ENCODE data around the gene RCHY1.

RCHY1 gene

GRCh38 chr4:75496406-75496805 is 17.8 kb downstream of the RCHY1 start:
- no peak overlapping the region for H2AFZ ChIP-seq
- H3K4me3 ChIP-seq (ENCODE audit: low read depth, low read length), result no peak overlapping the region
- no peak for TF ChIP-seq CTCF (IDR thresholded peaks at IDR 0.05)
- no peaks in the 10 kb centered on the region for H3K4me1 ChIP-seq
- H3K36me3 ChIP-seq (ENCODE audit: control insufficient read depth, insufficient read depth, low read length), result no peaks in the 10 kb centered on the region
- H3K79me2 ChIP-seq, result no peaks in the 10 kb centered on the region
- H3K27ac ChIP-seq, result no peak overlapping the region
- H3K27me3 ChIP-seq (ENCODE audit: control insufficient read depth, insufficient read depth, low read length), result no peaks in the 10 kb centered on the region
- H3K4me2 ChIP-seq (ENCODE audit: low read length), result no peak overlapping the region
- no peaks in the 10 kb centered on the region for H3K9me3 ChIP-seq (ENCODE audit: control insufficient read depth, low read length)
- no peak overlapping the region for H3K9ac ChIP-seq

- Histone ChIP-seq H3K4me2 (ENCODE audit: low read length) (no peak overlapping the region), H3K36me3 (ENCODE audit: control insufficient read depth, insufficient read depth, low read length) (no peaks in the 10 kb centered on the region), H3K79me2 (no peaks in the 10 kb centered on the region), H3K4me3 (ENCODE audit: low read depth, low read length) (no peak overlapping the region), H3K9ac (no peak overlapping the region), H2AFZ (no peak overlapping the region), H3K9me3 (ENCODE audit: control insufficient read depth, low read length) (no peaks in the 10 kb centered on the region), H3K27ac (no peak overlapping the region), H3K4me1 (no peaks in the 10 kb centered on the region), H3K27me3 (ENCODE audit: control insufficient read depth, insufficient read depth, low read length) (no peaks in the 10 kb centered on the region)
- TF ChIP-seq CTCF (IDR thresholded peaks at IDR 0.05), result no peak
Measured at GRCh38 chr4:75495476-75495875, 18.7 kb downstream of the RCHY1 start.

- Histone ChIP-seq H3K9me3 (ENCODE audit: control insufficient read depth, low read length) (no peaks in the 10 kb centered on the region), H3K4me1 (no peaks in the 10 kb centered on the region), H3K27ac (no peak overlapping the region), H3K9ac (no peak overlapping the region), H2AFZ (no peak overlapping the region), H3K36me3 (ENCODE audit: control insufficient read depth, insufficient read depth, low read length) (no peaks in the 10 kb centered on the region), H3K4me2 (ENCODE audit: low read length) (no peak overlapping the region), H3K79me2 (no peaks in the 10 kb centered on the region), H3K4me3 (ENCODE audit: low read depth, low read length) (no peak overlapping the region), H3K27me3 (ENCODE audit: control insufficient read depth, insufficient read depth, low read length) (no peaks in the 10 kb centered on the region)
- no peak for TF ChIP-seq CTCF (IDR thresholded peaks at IDR 0.05)
Measured at GRCh38 chr4:75494563-75494962, 19.6 kb downstream of the RCHY1 start.

GRCh38 chr4:75490155-75490554 is 24.0 kb downstream of the RCHY1 start:
- H3K4me2 ChIP-seq (ENCODE audit: low read length), result no peak overlapping the region
- H3K27me3 ChIP-seq (ENCODE audit: control insufficient read depth, insufficient read depth, low read length), result no peaks in the 10 kb centered on the region
- H3K4me1 ChIP-seq, result no peaks in the 10 kb centered on the region
- H3K79me2 ChIP-seq, result no peaks in the 10 kb centered on the region
- no peaks in the 10 kb centered on the region for H3K9me3 ChIP-seq (ENCODE audit: control insufficient read depth, low read length)
- no peaks in the 10 kb centered on the region for H3K36me3 ChIP-seq (ENCODE audit: control insufficient read depth, insufficient read depth, low read length)
- no peak overlapping the region for H3K27ac ChIP-seq
- no peak for TF ChIP-seq CTCF (IDR thresholded peaks at IDR 0.05)
- no peak overlapping the region for H3K9ac ChIP-seq
- H2AFZ ChIP-seq, result no peak overlapping the region
- H3K4me3 ChIP-seq (ENCODE audit: low read depth, low read length), result no peak overlapping the region

GRCh38 chr4:75484190-75484589 is 30.0 kb downstream of the RCHY1 start:
- no peaks in the 10 kb centered on the region for H3K4me1 ChIP-seq
- no peaks in the 10 kb centered on the region for H3K36me3 ChIP-seq (ENCODE audit: control insufficient read depth, insufficient read depth, low read length)
- TF ChIP-seq CTCF (IDR thresholded peaks at IDR 0.05), result no peak

More at GRCh38 chr4:75484190-75484589, 30.0 kb downstream of the RCHY1 start:
- Histone ChIP-seq H3K4me2 (ENCODE audit: low read length) (no peak overlapping the region), H3K27me3 (ENCODE audit: control insufficient read depth, insufficient read depth, low read length) (no peaks in the 10 kb centered on the region), H2AFZ (no peak overlapping the region), H3K4me3 (ENCODE audit: low read depth, low read length) (no peak overlapping the region), H3K9me3 (ENCODE audit: control insufficient read depth, low read length) (no peaks in the 10 kb centered on the region), H3K9ac (no peak overlapping the region), H3K79me2 (no peaks in the 10 kb centered on the region), H3K27ac (no peak overlapping the region)

Measured in parathyroid adenoma (tissue), 2 donors.